Right renal pelvis (tissue), 4 donors: ENCODE data around the gene NME4. TPM values are rescaled to one million over a fixed set of nuclear protein-coding genes. Genes with fewer than 3 reads are reported as not detected.

Source experiments
- DNase-seq, 4 donors: peaks; one replicate each; pipeline ENCODE4 v3.0.0-alpha.2; 2013; ENCODE audit warnings: low read depth in 4 of 4, low spot score in 3 of 4, missing footprints in 1 of 4
- polyA plus RNA-seq, 4 donors: library from polyadenylated mRNA; unstranded; fragments of 120-200 nt; gene quantifications; one replicate each; pipeline ENCODE4 v1.2.1, GENCODE V29; 2013; ENCODE audit not compliant: insufficient read length in 4 of 4

The NME4 gene
- polyA plus RNA-seq, 4 donors = 110 to 143 (median 117) TPM

- no peak for DNase-seq
These were observed 33.8 kb upstream of the NME4 start for GRCh38 chr16:363110-363765.

GRCh38 chr16:363766-364490 is 33.1 kb upstream of the NME4 start:
- no peak for DNase-seq

- DNase-seq = no peak
These were observed 32.2 kb upstream of the NME4 start for GRCh38 chr16:364595-365491.

GRCh38 chr16:366476-366875 is 30.5 kb upstream of the NME4 start:
- DNase-seq = no peak

GRCh38 chr16:367333-367903 is 29.6 kb upstream of the NME4 start:
- no peak for DNase-seq

- DNase-seq = no peak
These were observed 28.4 kb upstream of the NME4 start for GRCh38 chr16:368388-369158.

GRCh38 chr16:369275-369865 is 27.6 kb upstream of the NME4 start:
- DNase-seq = no peak

- DNase-seq = no peak
These were observed 27.0 kb upstream of the NME4 start for GRCh38 chr16:369866-370436.

- DNase-seq = peak; percentile 82 to 86 (median 83)
These were observed 26.6 kb upstream of the NME4 start, which contains the start of gene MRPL28 for GRCh38 chr16:370443-370842. MRPL28 (minus strand) TSS chr16:370538; CDS start chr16:370218, 320 bp downstream.

GRCh38 chr16:370979-371514 is 26.0 kb upstream of the NME4 start:
- DNase-seq = no peak

- no peak for DNase-seq
These were observed 25.3 kb upstream of the NME4 start for GRCh38 chr16:371515-372301.

GRCh38 chr16:372302-372983 is 24.6 kb upstream of the NME4 start:
- DNase-seq = no peak

- DNase-seq = no peak
These were observed 23.9 kb upstream of the NME4 start for GRCh38 chr16:373020-373598.

- DNase-seq = no peak
These were observed 23.0 kb upstream of the NME4 start for GRCh38 chr16:373848-374615.

GRCh38 chr16:374616-374926 is 22.4 kb upstream of the NME4 start:
- no peak for DNase-seq

GRCh38 chr16:375212-375611 is 21.8 kb upstream of the NME4 start:
- no peak for DNase-seq
